MM.1S (cell line): ENCODE results near the gene KMO.

ENCODE experiments used
- CTCF ChIP-seq: fragments of 300-600 bp; sonication (generic); IDR thresholded peaks from 2 replicates; pipeline ENCODE4 v1.5.1; 2016; ENCODE audit warnings: antibody characterized with exemption, low read length, mixed read lengths
- EZH2 ChIP-seq: fragments of 300-600 bp; sonication (generic); optimal IDR thresholded peaks from 2 replicates; pipeline ENCODE3; 2017; ENCODE audit warnings: low read depth, mild to moderate bottlenecking, antibody characterized with exemption, low read length, mixed read lengths
- EZH2phosphoT487 ChIP-seq: fragments of 300-600 bp; sonication (generic); IDR thresholded peaks from 2 replicates; pipeline ENCODE4 v1.6.1; 2018; ENCODE audit warnings: antibody characterized with exemption, low read length

- TF ChIP-seq CTCF (no peak), EZH2 (no peak), EZH2phosphoT487 (no peak)
These were observed 57.3 kb downstream of the KMO start for GRCh38 chr1:241589521-241589920.
